Astrocyte of the cerebellum (primary cell): ENCODE data around the gene PALLD.

Experiments used
- DNase-seq: peaks from one replicate; pipeline ENCODE4 v3.0.0-alpha.2; 2011; ENCODE audit warnings: low read depth
- H3K4me3 ChIP-seq: 2 replicates; pipeline ENCODE4 v1.5.1; 2011; ENCODE audit warnings: mild to moderate bottlenecking, low read depth, low read length, moderate library complexity
- CTCF ChIP-seq: IDR thresholded peaks from 2 replicates; pipeline ENCODE4 v1.5.1; 2012; ENCODE audit warnings: low read length, low read depth, moderate library complexity, mild to moderate bottlenecking; ENCODE audit errors: missing control alignments
- in situ Hi-C: cut with HindIII; loops from 2 replicates; pipeline ENCODE4 v1.10.0; 2017; ENCODE audit warnings: low sequenced_read_pairs

Gene PALLD

DNA sequence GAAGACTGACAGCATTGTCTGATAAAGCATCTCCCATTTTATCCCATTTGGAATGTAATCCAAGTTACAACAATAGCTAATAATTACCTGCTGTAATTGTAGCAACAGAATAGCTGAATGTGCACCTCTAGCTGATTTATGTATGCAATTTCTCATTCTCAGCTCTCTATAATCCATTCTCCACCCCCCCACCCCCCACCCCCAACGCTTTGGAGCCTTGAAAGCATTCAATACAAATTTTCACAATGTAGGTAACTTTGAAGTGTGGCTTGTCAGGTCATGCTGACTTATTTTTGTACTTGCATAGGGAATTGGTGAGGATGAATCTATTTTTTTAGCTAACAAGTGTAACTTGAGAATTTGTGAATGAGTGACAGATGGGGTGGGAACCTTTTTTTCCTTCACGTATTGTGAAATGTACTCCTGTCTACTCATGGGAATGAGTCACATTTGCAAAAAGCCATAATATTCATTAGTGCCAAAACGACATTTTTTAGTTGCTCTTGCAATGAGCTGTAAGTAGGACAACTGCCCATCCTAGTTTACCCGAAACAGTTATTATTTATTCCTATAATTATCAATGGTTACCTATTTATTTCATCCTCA, 159.3 kb downstream of the PALLD start:
- H3K4me3 ChIP-seq: no peak overlapping the region
- in situ Hi-C loops: no loop called here
- no peak for DNase-seq
- no peak for TF ChIP-seq CTCF

GRCh38 chr4:168656946-168657473, 160.2 kb downstream of the PALLD start:
- TF ChIP-seq CTCF: no peak
- no peak for DNase-seq
- no peak overlapping the region for H3K4me3 ChIP-seq
- in situ Hi-C loops: no loop called here

- H3K4me3 ChIP-seq: no peak overlapping the region
- in situ Hi-C loops: no loop called here
- no peak for TF ChIP-seq CTCF
- DNase-seq: no peak
These were observed 161.9 kb downstream of the PALLD start for GRCh38 chr4:168658751-168659150.

- H3K4me3 ChIP-seq: no peak overlapping the region
- in situ Hi-C loops: no loop called here
- no peak for TF ChIP-seq CTCF
- DNase-seq: no peak
These were observed 163.1 kb downstream of the PALLD start for GRCh38 chr4:168659741-168660465.

GRCh38 chr4:168662297-168662984, 165.6 kb downstream of the PALLD start:
- TF ChIP-seq CTCF: no peak
- in situ Hi-C loops: no loop called here
- no peak overlapping the region for H3K4me3 ChIP-seq
- no peak for DNase-seq

DNA sequence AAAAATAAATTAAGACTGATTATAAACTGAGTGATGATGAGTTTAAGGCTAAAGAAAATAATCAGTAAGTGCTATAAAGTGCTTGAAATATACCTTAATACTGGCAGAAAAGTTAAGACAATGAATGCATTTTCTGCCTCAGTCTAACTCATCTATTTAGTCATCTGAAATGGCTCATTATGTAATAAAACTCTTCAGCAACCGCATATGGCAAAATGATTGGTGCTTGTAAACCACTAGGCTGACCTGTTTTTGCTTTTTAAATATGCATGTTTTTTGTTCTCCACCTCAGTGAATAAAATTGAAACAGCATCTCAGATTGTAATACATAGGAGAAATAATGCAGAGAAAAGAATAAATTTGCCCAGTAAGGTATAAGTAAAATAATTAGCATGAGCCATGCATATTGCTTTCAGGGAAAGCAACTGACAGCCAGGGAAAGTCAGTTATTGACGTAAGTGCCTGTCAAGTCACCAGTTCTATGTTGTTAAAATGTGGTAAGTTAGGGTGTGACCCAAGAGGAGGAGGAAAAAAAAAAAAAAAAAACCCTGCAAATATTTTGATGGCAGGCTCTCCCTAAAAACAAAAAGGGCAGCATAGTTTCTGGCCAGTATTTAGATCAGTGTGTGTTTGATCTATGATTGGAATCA, 167.5 kb downstream of the PALLD start:
- in situ Hi-C loops: no loop called here
- no peak for TF ChIP-seq CTCF
- no peak overlapping the region for H3K4me3 ChIP-seq
- no peak for DNase-seq
